Stimulated activated CD4-positive, alpha-beta T cell treated with anti-CD3 and anti-CD28 coated beads, Interleukin-2, amount 100 ng/mL, for 48 hours (primary cell): ENCODE data around the gene RNF10.
"Not testable (repeated sequence)": the region's sequence is repeated elsewhere in the genome, so short reads cannot be mapped to it uniquely, and the experiment has no call there.

ENCODE experiments used
- DNase-seq, 2 donors: peaks; one replicate each; pipeline ENCODE4 v3.0.0-alpha.2; 2020

RNF10 gene

GRCh38 chr12:120529641-120530417 lies 4.3 kb upstream of the RNF10 start:
- no peak for DNase-seq

- DNase-seq, result not testable (repeated sequence)
These were observed 3.8 kb upstream of the RNF10 start for GRCh38 chr12:120530418-120530761.

- DNase-seq, result no peak
These were observed 1.4 kb upstream of the RNF10 start for GRCh38 chr12:120532701-120533238.

GRCh38 chr12:120534703-120535655 lies 823 bp downstream of the RNF10 start:
- peak; percentile 28 to 41 for DNase-seq

GRCh38 chr12:120536064-120536791 lies 2.1 kb downstream of the RNF10 start:
- DNase-seq, result no peak

GRCh38 chr12:120537856-120538220 lies 3.7 kb downstream of the RNF10 start:
- no peak for DNase-seq

- no peak for DNase-seq
These were observed 4.4 kb downstream of the RNF10 start for GRCh38 chr12:120538281-120539156.

- no peak for DNase-seq
These were observed 5.1 kb downstream of the RNF10 start for GRCh38 chr12:120539303-120539702.

- DNase-seq, result no peak
These were observed 6.3 kb downstream of the RNF10 start for GRCh38 chr12:120540445-120540844.

GRCh38 chr12:120542166-120542565 lies 8.0 kb downstream of the RNF10 start:
- no peak for DNase-seq

- DNase-seq, result no peak
These were observed 10.5 kb downstream of the RNF10 start for GRCh38 chr12:120544691-120545090.

GRCh38 chr12:120546050-120546386 lies 11.9 kb downstream of the RNF10 start:
- DNase-seq, result no peak

- no peak for DNase-seq
These were observed 20.5 kb downstream of the RNF10 start for GRCh38 chr12:120554678-120555077.

- no peak for DNase-seq
These were observed 23.4 kb downstream of the RNF10 start for GRCh38 chr12:120557589-120557988.

- DNase-seq, result no peak
These were observed 28.8 kb downstream of the RNF10 start for GRCh38 chr12:120562906-120563305.

GRCh38 chr12:120563495-120563894 lies 29.3 kb downstream of the RNF10 start:
- DNase-seq, result no peak

GRCh38 chr12:120571299-120571698 lies 37.1 kb downstream of the RNF10 start:
- DNase-seq, result no peak

- DNase-seq, result no peak
These were observed 39.4 kb downstream of the RNF10 start for GRCh38 chr12:120573560-120573959.

GRCh38 chr12:120574106-120574505 lies 40.0 kb downstream of the RNF10 start:
- no peak for DNase-seq

- no peak for DNase-seq
These were observed 45.0 kb downstream of the RNF10 start for GRCh38 chr12:120579179-120579578.

- DNase-seq, result peak; percentile 87 to 90
These were observed 46.9 kb downstream of the RNF10 start, which contains the start of gene POP5 for GRCh38 chr12:120580787-120581723. Gene POP5 (minus strand): TSS chr12:120581402. CDS start chr12:120581362, 40 bp downstream.
